CD4-positive, alpha-beta T cell treated with Interleukin-17A for 4 hours (primary cell): Measurements from ENCODE around the gene LAIR1.
"Not testable (repeated sequence)": the region's sequence is repeated elsewhere in the genome, so short reads cannot be mapped to it uniquely, and the experiment has no call there.

Experiments
- DNase-seq: peaks from one replicate; pipeline ENCODE4 v3.0.0-alpha.2; 2020; ENCODE audit warnings: mixed read lengths

Gene LAIR1

DNA sequence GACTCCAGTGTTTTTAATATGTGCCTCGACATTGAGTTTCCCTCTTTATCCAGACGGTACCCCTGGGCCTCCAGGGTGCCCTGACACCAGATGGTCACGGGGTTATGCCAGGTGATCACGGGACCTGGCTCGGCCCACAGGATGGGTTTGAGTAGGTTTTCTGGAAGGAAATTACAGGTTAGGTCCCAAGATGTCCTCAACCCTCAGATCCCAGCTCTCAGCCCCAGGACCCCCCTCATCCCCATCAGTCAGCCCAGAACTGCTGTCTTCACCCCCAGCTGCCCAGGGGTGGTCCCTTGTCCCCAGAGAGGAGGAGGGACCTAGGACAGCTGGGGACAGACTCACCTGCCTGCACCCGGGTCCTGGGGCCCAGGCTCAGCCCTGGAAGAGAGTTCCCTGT is 26.2 kb downstream of the LAIR1 start:
- no peak for DNase-seq

- no peak for DNase-seq
Observed at GRCh38 chr19:54337858-54338230, 26.9 kb downstream of the LAIR1 start.

GRCh38 chr19:54336893-54337857 is 27.6 kb downstream of the LAIR1 start:
- no peak for DNase-seq

GRCh38 chr19:54335979-54336892 is 28.5 kb downstream of the LAIR1 start:
- no peak for DNase-seq

DNA sequence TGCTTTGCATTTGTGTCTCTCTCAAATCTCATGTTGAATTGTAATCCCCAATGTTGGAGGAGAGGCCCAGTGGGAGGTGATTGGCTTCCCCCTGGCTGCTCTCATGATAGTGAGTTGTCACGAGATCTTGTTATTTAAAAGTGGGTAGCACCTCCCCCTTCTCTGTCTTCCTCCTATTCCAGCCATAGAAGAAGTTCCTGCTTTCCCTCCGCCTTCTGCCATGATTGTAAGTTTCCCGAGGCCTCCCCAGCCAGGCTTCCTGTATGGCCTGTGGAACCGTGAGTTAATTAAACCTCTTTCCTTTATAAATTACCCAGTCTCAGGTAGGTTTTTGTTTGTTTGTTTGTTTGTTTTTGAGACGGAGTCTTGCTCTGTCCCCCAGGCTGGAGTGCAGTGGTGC is 29.6 kb downstream of the LAIR1 start:
- no peak for DNase-seq

DNA sequence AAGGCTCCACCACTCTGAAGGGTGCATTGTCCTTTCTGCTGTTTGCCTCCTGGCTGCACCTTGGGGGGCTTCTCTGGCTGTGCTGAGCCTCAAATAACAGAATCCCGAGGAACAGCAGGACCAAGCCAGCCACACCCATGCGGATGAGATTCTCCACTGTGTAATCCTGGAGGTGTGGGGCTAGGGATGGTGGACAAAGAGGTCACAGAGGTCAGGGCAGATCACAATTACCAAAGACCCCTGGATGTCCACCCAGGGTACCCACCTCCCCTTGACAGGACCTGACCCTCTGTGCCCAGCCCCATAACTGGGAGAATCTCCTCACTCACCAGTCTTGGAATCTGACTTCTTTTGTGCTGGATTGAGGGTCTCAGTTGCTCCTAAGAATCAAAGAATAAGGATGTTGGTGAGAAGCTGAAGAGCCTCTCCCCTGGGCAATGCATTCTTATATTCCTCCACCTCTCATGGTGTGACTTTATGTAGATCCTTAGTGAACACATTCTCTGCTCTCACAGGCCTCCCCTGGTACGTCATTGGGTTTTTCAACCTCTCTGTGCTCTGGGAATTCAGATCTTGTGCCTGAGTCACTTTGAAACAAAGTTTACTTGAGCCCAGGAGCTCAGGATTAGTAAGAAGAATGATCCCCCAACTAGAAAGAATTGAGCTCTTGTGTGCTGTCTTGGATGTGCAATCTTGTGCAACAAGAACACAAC is 31.0 kb downstream of the LAIR1 start:
- DNase-seq, result no peak

GRCh38 chr19:54332149-54332548 is 32.6 kb downstream of the LAIR1 start:
- no peak for DNase-seq

- no peak for DNase-seq
Observed at GRCh38 chr19:54331626-54332025, 33.1 kb downstream of the LAIR1 start.

DNA sequence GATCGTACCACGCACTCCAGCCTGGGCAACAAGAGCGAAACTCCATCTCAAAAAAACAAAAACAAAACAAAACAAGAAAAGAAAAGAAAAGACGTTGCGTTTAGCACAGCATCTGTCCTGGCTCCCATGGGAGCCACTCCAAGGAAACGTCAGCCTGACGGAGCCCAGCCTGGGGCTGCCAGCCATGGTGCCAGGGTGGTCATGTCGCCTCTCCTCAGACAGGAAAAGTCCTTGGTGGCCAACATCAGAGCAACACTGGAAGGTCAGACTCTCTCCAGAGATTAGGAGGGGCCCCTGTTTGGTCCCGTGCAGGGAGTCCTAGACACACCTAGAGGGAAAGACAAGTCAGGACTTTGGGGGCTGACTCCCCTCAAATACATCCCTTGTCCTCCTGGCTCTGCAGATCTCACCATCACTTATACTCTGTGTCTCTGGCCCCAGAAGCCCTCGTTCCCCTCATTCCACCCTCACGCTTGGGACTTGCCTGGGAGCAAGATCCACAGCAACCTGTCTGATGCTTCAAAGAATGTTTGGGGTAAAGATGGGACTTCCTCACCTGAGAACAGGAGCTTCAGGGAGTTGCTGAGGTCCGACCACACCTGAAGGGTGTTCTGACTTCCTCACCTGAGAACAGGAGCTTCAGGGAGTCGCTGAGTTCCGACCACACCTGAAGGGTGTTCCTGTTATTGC is 35.1 kb downstream of the LAIR1 start:
- no peak for DNase-seq

DNA sequence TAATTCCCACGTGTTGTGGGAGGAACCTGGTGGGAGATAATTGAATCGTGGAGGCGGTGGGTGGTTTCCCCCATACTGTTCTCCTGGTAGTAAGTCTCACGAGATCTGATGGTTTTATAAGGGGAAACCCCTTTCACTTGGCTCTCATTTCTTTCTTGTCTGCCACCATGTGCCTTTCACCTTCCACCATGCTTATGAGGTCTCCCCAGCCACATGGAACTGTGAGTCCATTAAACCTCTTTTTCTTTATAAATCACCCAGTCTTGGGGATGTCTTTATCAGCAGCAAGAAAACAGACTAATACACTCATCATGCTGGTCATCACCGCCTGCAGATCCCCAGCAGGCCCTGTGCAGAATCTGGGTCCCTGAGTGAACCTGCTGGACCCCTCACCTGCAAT is 36.0 kb downstream of the LAIR1 start:
- DNase-seq, result not testable (repeated sequence)

- DNase-seq, result no peak
Observed at GRCh38 chr19:54325631-54326030, 39.1 kb downstream of the LAIR1 start.

DNA sequence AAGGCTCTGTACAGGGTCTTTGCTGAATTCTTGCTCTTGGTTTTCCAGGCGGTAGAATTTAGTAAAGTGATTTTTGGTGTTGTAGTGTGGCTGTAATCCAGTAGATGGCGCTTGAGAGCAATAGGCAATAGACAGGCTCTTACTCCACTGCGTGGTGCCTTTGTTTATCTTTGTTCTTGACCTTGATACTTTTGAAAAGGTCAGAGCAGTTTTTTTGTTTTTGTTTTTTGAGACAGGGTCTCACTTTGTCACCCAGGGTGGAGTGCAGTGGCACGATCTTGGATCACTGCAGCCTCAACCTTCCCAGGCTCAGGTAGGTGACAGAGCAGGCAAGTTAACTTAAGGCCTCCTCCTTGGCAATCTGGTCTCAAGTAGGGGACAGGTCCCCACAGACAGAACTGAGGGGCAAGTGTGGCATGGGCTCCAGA is 39.5 kb downstream of the LAIR1 start:
- peak; percentile 68 for DNase-seq

DNA sequence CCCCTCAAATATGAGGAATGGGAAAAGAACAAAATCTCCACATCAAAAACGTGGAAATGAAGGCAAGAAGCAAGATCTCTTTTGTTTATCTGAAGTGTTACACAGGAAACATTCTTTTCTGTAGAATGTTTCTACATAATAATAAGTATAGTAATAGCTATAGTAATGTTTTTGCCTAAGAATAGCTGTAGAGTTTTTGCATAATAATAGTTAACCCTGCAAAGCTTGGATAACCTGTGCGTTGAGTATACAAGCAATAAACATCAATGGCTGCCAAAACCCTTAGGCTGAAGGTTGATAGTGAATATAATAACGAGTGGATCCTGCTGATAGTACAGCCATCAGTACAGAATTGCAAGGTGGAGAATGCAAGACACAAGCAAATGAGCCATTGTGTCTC is 40.7 kb downstream of the LAIR1 start:
- DNase-seq, result no peak

DNA sequence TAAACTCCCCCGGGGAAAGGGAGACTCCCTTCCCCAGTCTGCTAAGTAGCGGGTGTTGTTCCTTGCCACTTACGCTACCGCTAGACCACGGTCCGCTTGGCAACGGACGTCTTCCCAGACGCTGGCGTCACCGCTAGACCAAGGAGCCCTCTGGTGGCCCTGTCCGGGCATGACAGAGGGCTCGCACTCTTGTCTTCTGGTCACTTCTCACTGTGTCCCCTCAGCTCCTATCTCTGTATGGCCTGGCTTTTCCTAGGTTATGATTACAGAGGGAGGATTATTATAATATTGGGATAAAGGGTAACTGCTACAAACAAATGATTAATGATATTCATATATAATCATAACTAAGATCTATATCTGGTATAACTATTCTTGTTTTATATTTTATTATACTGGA is 41.8 kb downstream of the LAIR1 start:
- DNase-seq, result not testable (repeated sequence)

DNA sequence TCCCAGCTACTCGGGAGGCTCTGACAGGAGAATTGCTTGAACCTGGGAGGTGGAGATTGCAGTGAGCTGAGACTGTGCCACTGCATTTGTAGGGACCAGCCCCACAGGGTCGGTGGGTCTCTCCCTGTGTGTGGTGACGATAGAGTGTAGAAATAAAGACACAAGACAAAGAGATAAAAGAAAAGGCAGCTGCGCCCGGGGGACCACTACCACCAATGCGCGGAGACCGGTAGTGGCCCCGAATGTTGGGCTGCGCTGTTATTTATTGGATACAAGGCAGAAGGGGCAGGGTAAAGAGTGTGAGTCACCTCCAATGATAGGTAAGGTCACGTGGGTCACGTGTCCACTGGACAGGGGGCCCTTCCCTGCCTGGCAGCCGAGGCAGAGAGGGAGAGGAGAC is 42.4 kb downstream of the LAIR1 start:
- not testable (repeated sequence) for DNase-seq

GRCh38 chr19:54319892-54320670 is 44.6 kb downstream of the LAIR1 start:
- DNase-seq, result no peak

GRCh38 chr19:54319049-54319448 is 45.7 kb downstream of the LAIR1 start:
- DNase-seq, result no peak

GRCh38 chr19:54317965-54318240 is 46.8 kb downstream of the LAIR1 start:
- no peak for DNase-seq

DNA sequence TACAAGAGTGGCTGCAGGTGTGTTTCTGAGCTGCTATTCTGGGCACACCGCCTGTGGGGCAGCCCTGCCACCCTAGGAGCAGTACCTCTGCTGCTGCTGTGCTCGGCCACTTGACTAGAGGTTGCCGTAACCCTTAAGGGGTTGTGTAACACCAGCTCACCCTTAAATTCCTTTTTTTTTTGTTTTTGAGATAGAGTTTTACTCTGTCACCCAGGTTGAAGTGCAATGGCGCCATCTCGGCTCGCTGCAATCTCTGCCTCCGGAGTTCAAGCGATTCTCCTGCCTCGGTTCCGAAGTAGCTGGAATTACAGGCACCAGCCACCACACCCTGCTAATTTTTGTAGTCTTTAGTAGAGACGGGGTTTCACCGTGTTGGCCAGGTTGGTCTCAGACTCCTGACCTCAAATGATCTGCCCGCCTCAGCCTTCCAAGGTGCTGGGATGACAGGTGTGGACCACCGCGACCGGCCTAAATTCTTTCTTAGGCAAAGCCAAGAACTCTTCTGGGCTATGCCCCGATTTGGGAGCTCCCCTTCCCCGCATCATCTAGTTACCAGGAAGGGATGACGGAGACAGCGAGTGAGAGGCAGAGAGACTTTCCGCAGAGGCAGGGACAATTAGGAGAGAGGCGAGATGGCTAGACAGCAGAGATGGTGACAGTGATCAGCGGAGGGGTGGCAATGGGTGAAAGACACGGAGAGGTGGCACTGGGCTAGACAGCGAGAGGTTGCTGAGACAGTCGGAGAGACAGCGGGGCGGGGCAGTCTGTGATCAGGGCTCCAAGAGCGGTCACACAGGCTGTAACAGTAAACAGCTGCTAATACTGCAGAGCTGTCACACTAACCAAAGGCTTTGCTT is 47.4 kb downstream of the LAIR1 start:
- no peak for DNase-seq

GRCh38 chr19:54316746-54317107 is 48.0 kb downstream of the LAIR1 start:
- DNase-seq, result no peak

- DNase-seq, result no peak
Observed at GRCh38 chr19:54315956-54316355, 48.8 kb downstream of the LAIR1 start.
